Islet precursor cell (in vitro differentiated cells): Measurements from ENCODE around the gene IHH.

Experiments
- DNase-seq: peaks from one replicate; pipeline ENCODE4 v3.0.0-alpha.2; 2018

IHH gene

GRCh38 chr2:219073413-219074129, 12.8 kb upstream of the IHH start:
- DNase-seq = peak; percentile 78

GRCh38 chr2:219072741-219073250, 12.1 kb upstream of the IHH start:
- DNase-seq = peak; percentile 11

- peak; percentile 23 for DNase-seq
Observed at GRCh38 chr2:219071131-219071816, 10.6 kb upstream of the IHH start.

GRCh38 chr2:219065484-219065883, 4.8 kb upstream of the IHH start:
- DNase-seq = no peak

- DNase-seq = no peak
Observed at GRCh38 chr2:219062081-219062480, 1.4 kb upstream of the IHH start.

GRCh38 chr2:219059725-219060682, 717 bp downstream of the IHH start:
- no peak for DNase-seq

- DNase-seq = no peak
Observed at GRCh38 chr2:219059375-219059724, 1.4 kb downstream of the IHH start.

GRCh38 chr2:219058541-219059374, 2.0 kb downstream of the IHH start:
- DNase-seq = peak; percentile 65

- DNase-seq = peak; percentile 85
Observed at GRCh38 chr2:219057709-219058540, 2.8 kb downstream of the IHH start.

- DNase-seq = no peak
Observed at GRCh38 chr2:219056896-219057708, 3.6 kb downstream of the IHH start.

- no peak for DNase-seq
Observed at GRCh38 chr2:219056176-219056895, 4.4 kb downstream of the IHH start.

GRCh38 chr2:219054956-219055903, 5.5 kb downstream of the IHH start:
- DNase-seq = no peak

GRCh38 chr2:219049282-219049681, 11.4 kb downstream of the IHH start:
- no peak for DNase-seq

- DNase-seq = peak; percentile 79
Observed at GRCh38 chr2:219045937-219046550, 14.7 kb downstream of the IHH start.

GRCh38 chr2:219042750-219043149, 18.0 kb downstream of the IHH start:
- DNase-seq = no peak

GRCh38 chr2:219042157-219042556, 18.6 kb downstream of the IHH start:
- no peak for DNase-seq

- peak; percentile 70 for DNase-seq
Observed at GRCh38 chr2:219041252-219041651, 19.5 kb downstream of the IHH start, which contains the start of gene CFAP65. Gene CFAP65, minus strand, starts transcription at chr2:219041516. Its CDS starts 2,468 bp downstream, at chr2:219039048.

- no peak for DNase-seq
Observed at GRCh38 chr2:219038600-219038999, 22.1 kb downstream of the IHH start.
